ENCODE results near the gene TLE6.
"Not testable (repeated sequence)": the region's sequence is repeated elsewhere in the genome, so short reads cannot be mapped to it uniquely, and the experiment has no call there.

TLE6 gene

DNA sequence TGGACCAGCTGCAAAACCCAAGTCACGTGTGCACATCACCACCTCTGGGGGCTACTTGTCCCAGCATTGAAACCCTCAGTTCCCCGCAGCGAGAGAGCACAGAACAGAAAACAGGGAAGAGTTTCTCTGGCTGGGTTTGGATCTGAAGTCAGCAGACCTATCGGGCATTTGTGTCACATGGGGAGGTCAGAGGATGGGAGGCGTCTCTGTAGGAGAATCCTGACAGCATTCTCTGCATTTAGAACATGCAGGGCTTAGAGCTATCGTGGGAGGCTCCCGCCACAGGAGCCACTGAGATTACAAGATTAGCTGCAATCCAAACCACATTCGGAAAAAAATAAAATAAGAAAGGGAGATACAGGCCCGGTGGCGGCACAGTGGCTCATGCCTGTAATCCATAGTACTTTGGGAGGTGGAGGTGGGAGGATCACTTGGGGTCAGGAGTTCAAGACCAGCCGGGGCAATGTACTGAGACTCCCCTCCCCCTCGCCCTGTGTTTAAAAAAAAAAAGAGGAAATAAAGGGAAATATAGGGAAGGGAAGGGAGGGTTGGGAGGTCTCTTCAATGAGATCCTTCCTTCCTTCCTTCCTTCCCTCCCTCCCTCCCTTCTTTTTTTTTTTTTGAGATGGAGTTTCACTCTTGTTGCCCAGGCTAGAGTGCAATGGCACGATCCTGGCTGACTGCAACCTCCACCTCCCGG is 2.9 kb upstream of the TLE6 start:
- DNase-seq = no peak

DNA sequence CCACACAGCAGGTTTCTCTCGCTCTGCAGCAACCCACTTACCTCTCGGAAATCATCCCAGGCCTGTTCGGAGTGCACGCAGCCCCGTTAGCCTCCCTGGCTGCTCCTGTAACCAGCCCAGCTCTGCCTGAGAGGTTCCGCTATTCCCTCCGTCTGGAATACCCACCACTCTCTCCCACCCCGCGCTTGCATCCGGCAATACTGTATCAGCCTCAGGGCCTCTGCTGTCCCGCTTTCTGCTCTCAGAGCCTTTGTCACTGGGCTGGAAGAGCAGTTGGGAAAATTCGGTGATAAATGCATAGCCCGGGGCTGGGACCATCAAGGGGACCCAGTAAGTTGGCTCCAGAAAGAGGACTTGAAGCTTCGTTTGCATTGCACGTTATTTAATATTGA is 759 bp upstream of the TLE6 start:
- no peak for DNase-seq

DNA sequence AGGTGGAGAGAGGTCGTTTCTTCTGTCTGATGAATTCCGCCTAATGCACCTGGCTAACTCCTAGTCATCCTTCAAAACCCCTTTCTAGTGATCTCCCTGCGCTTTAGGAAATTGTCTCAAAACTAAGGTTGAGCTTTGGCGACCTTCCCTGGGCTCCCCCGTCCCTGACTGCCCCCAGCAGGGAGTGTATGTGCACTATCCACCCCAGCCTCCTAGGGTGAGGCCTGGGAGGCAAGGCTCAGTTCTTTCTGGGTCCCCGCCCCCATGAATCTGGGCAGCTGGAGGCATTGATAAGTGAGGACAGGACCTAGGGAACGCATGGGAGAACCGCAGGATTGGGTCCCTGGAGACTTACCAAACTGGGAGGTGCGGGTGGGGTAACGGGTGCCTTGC is 378 bp downstream of the TLE6 start:
- no peak for DNase-seq

DNA sequence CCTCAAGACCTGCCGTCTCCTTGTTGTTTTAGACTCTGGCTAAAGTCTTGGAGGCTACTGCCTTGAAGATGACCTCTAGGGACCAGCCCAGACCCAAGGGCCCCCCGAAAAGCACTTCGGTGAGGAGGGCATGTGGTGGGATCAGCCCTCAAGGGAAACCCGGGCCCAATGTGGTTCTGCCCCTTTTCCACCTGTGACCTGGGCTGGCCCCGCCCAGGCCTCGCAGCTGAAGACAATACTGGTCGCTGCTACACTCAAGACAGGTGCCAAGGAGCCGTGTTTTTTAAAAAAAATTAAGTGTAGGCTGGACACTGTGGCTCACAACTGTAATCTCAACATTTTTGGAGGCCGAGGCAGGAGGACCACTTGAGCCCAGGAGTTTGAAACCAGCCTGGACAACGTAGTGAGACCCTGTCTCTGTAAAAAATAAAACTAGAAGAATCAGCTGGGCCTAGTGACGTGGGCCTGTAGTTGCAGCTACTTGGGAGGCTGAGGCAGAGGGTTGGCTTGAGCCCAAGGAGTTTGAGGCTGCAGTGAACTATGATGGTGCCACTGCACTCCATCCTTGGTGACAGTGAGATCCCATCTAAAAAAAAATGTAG is 903 bp downstream of the TLE6 start:
- no peak for DNase-seq

DNA sequence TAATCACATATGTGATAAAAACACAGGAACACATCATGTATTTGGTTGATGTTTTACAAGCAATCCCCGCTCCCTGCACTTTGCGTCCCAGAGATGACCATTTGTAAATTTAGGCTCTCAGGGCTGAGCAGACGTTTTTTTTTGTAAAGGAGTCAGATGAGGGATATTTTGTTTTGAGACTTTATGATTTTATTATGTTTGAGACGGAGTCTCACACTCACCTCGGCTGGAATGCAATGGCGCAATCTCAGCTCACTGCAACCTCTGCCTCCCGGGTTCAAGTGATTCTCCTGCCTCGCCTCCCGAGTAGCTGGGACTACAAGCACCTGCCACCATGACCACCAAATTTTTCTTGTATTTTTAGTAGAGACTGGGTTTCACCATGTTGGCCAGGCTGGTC is 1.4 kb downstream of the TLE6 start:
- DNase-seq = no peak

DNA sequence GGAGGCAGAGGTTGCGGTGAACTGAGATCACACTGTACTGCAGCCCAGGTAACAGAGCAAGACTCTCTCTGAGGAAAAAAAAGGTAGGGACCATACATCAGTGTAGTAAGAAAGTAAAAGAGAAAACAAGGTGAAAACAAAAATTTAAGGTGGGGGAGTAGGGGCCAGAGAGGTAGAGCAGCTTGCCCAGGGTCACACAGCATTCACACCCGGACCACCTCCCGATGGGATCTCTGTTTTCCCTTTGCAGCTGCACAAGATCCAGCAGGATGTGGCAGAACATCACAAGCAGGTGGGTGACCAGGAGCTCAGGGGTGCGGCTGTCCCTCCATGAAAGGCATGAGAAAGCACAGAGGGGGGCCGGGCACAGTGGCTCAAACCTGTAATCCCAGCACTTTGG is 4.5 kb downstream of the TLE6 start:
- no peak for DNase-seq

DNA sequence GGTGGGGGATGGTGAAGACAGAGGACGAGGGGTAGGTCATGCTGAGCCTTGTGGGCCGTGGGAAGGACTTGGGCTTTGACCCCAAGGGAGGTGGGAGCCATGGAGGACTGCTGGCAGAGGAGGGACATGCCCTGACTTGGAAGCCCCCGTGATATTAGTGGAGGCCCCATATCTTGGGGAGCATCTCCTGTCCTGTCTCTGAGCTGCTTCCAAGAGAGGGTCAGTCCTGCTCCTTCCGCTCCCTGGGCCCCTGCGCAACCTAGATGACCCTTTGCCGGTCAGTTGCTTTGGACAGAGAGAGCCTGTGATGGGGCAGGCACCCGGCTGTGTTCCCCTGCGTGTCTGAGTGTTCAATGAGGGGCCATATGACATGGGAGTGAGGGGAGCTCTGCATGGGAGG is 5.2 kb downstream of the TLE6 start:
- no peak for DNase-seq

DNA sequence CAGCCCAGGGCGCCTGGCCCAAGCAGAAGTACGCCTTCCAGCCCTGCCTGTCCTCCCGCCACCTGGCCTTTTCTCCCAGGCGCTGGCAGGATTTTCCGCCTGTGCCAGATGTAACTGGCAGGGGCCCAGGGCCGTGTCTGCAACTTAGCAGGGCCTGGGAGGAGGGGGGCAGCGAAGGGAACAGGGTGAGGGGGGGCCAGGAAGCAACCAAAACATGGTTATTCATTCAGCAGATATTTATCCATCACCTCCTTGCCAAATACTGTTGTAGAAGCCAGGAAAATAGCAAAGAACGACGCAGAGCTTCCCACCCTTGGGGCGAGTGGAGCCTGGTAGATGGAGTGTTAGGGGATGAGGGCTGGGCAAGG is 5.6 kb downstream of the TLE6 start:
- no peak for DNase-seq

DNA sequence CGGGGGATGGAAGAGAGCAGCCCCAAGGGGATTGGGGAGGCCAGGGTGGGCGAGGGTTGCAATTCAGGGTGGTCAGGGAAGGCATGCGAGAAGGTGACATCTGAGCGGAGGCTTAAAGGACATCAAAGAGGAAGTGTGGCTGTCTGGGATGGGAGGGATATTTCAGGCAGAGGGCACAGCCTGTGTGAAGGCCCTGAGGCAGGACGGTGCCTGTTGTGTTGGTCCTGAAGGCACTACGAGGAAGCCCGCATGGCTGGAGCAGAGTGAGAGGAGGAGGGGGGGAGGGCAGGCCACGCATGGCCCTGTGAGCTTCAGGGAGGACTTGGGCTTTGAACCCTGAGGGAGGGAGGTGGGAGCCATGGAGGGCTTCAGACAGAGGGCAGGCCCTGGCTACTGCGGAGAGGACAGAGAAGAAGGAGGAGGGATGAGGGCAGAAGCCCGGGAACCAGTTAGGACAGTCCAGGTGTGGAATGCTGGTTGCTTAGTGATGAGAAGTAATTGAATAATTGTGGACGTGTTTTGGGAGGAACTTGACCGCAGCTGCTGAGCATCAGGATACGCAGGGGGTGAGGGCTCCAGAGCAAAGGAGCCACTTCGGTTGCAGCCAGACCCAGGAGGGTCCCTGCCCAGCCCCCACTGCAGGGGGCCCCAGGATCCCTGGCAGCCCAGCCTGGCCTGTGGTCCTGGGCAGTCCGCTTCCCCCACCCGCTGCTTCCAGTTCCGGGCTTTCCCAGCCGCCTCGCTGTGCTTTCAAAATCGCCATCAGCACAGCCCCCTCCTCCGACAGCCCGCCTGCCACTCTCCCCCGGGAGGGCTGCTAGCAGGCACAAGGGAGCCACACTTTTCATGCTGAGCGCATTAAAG is 6.2 kb downstream of the TLE6 start:
- no peak for DNase-seq

DNA sequence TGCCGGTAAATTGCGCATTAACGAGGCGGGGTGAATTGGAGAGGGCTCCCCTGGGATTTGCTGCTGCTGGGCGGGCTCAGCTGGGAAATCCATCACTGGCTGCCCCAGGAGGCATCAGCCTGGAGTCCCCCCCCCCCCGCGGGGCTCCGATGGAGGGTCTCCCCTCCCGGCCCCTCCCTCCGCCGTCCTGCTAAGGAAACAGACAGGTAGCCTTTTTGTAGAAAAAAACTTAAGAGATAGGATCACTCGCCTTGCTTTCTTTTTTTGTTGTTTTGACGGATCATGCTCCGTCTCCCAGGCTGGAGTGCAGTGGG is 6.8 kb downstream of the TLE6 start:
- no peak for DNase-seq

DNA sequence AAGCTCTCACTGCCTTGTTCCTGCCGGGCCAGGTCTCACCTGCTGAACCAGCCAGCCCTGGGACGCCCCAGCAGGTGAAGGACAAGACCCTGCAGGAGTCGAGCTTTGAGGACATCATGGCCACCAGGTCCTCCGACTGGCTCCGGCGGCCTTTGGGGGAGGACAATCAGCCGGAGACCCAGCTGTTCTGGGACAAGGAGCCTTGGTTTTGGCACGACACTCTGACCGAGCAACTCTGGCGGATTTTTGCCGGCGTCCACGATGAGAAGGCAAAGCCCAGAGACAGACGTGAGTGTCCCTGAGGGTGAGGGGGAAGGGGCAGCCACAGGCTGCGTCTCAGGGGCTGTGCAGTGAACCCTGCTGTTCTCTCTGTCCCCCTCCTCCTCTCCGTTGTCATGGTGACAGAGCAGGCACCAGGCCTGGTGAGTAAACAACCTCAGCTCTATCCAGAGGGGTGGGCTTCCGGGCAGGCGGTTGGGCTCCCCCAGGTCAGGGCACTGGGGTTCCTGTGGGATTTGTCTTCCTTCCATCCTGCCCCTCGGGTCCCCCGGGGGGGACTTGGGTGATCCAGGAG is 9.7 kb downstream of the TLE6 start:
- DNase-seq = no peak

DNA sequence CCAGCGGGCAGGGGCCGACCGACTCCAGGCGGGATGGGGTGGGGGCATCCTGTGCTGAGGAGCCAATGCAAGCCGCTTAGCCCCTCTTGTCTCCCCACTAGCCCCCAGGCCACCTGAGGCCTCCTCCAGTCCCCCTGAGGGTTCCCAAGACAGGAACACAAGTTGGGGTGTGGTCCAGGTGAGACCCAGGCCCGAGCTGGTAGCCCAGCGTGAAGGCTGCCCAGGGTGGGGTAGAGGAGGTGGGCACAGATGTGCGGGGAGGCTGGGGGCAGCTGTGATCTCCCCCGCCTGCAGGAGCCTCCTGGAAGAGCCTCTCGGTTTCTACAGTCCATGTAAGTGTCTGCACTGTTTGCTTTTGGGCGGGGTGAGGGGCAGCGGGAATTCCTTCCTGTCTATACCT is 10.4 kb downstream of the TLE6 start:
- no peak for DNase-seq

DNA sequence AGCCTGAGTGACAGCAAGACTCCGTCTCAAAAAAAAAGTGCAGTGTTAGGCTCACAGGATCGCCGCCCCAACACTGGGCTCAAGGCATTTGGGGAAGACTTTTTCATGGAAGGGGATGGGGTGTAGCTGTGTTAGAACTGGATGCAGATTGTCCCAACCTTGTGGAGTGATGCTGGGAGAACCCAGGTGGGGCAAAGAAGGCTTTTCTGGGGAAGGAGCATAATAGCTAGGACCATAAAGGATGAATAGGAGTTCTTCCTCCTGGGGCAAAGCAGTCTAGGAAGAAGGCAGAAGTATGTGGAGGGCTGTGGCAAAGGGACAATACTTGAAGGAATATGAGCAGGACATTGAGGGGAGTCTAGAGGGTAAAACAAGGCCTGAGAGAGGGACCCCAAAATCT is 11.2 kb downstream of the TLE6 start:
- no peak for DNase-seq

DNA sequence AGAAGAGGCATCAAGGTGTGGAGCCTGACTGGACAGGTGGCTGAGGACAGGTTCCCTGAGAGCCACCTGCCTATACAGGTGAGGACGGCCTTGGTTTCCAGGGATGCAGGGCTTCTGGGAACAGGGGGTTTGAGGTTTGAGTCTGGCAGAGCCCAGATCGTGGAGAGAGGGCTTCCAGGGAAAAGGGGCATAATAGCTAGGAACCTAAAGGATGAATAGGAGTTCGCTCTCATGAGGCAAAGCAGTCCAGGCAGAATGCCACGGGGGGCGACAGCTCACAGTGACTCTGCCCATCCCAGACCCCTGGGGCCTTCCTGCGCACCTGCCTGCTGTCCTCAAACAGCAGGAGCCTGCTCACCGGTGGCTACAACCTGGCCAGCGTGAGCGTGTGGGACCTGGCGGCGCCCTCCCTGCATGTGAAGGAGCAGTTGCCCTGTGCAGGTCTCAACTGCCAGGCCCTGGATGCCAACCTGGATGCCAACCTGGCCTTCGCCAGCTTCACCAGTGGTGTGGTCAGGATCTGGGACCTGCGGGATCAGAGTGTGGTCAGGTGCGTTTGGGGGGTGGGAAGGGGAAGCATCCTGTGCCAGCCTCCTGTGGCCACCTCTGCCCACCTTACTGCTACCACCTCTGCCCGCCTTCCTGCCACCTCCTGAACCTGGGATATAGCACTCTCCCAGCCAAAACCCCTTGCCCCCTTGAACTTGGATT is 12.0 kb downstream of the TLE6 start:
- no peak for DNase-seq

DNA sequence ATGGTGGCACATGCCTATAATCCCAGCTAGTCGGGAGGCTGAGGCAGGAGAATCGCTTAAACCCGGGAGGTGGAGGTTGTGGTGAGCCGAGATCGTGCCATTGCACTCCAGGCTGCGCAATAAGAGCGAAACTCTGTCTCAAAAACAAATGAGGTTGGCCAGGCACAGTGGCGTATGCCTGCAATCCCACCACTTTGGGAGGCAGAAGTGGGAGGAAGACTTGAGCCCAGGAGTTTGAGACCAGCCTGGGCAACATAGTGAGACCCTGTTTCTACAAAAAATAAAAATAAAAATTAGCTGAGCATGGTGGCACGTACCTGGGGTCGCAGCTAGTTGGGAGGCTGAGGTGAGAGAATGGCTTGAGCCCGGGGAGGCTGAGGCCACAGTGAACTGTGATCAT is 15.0 kb downstream of the TLE6 start:
- DNase-seq = not testable (repeated sequence)

DNA sequence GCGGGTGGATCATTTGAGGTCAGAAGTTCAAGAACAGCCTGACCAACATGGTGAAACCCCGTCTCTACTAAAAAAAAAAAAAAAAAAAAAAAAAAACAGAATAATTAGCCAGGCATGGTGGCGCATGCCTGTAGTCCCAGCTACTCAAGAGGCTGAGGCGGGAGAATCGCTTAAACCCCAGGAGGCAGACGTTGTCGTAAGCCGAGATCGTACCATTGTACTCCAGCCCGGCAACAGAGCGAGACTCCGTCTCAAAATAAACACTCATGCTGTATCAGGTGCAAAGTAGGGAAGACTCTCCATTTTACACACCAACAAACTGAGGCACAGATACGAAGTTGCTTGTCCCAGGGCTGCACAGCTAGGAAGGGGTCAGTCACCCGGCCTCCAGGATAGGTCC is 15.6 kb downstream of the TLE6 start:
- no peak for DNase-seq

DNA sequence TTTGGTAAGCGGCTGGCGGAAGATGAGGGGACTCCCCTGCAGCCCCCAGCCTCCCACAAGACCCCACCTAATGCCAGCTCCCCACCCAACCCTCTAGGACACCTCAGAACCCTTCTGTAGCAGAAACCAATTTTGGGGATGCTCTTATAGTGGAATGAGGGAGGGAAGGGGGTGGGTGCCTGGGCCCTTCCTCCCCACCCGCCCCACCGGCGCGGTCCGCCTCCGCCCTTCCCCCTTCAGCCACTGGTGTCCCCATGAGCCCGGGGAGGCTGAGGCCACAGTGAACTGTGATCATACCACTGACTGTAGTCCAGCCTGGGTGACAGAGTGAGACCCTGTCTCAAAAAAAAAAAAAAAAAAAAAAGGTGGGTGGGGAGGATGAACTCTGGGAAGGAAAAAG is 16.2 kb downstream of the TLE6 start:
- DNase-seq = no peak

DNA sequence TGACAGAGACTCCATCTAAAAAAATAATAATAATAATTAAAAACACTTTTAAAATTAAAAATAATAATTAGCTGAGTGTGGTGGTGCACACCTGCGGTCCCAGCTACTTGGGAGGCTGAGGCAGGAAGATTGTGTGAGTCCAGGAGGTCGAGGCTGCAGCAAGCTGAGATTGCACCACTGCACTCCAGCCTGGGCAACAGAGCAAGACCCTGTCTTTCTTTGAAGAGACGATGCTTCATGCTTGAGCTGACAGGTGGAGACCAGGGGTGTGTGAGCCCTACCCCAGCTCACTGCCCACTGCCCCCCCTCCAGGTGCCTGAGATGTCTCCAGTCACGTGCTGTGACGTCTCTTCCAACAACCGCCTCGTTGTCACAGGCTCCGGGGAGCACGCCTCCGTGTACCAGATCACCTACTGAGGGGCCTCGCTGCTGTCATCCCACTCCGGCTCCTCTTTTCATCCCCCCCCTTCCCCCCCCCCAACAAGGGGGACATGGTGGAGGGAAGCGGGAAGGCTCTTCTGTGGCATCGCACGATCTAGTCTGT is 17.3 kb downstream of the TLE6 start:
- no peak for DNase-seq

DNA sequence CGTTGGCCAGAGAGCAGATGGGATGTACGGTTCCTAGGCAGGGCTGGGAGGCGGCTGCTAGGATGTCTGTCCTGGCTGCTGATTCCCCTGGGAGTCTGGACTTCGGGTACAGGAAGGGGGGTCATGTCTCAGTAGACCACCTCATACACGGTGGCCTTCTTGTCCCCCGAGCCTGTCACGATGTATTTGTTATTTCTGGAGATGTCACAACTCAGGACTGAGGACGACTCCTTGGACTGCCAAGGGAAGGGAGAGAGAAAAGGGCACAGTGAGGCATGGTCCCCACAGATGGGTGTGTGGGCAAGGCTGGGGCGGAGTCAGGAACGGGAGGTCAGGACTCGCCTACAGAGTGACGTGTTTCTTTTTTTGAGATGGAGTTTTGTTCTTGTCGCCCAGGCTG is 20.4 kb downstream of the TLE6 start:
- no peak for DNase-seq

DNA sequence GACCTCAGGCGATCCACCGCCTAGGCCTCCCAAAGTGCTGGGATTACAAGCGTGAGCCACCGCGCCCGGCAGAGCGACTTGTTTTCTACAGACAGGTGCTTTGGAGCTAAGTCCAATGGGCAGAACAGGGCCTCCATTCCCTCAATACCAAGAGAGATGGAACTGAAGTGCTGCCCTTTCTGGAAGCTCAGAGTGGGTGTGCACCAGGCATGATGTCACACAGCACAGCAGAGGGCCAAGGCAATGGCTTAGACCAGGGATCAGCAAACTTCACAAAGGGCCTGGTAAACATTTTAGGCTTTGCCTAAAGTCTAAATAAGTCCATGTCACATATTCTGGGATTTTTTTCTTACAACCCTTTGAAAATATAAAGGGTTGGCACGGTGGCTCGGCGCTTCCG is 21.3 kb downstream of the TLE6 start:
- DNase-seq = no peak

DNA sequence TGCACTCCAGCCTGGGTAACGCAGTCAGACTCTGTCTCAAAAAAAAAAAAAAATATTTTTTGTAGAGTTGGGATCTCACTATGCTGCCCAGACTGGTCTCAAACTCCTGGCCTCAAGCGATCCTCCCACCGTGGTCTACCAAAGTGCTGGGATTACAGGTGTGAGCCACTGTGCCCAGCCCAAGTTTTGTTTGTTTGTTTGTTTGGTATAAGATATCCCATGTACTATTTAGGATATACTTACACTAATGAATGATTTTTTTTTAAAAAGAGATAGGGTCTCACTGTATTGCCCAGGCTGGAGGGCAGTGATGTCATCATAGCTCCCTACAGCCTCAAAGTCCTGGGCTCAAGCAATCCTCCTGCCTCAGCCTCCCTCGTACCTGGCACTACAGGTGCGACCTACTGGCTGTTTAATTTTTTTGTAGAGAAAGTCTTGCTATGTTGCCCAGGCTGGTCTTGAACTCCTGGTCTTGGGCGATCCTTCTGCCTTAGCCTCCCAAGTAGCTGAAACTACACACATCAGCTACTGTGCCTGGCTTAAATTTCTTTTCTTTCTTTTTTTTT is 24.0 kb downstream of the TLE6 start:
- DNase-seq = no peak

DNA sequence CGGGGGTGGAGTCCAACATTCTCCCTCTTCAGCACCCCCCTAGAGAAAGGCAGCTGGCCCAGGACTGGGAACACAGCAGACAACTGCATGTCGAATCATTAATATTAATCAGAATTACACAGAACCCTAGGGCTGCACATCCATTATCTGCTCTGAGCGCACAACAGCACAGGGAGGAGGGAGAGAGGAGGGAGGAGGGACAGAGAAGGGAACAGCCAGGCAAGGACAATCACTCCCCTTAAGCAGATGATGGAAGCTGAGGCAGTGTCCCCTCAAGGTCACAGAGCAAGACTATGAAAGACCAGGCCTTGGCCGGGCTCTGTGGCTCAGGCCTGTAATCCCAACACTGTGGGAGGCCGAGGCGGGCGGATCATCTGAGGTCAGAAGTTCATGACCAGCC is 25.7 kb downstream of the TLE6 start:
- no peak for DNase-seq

DNA sequence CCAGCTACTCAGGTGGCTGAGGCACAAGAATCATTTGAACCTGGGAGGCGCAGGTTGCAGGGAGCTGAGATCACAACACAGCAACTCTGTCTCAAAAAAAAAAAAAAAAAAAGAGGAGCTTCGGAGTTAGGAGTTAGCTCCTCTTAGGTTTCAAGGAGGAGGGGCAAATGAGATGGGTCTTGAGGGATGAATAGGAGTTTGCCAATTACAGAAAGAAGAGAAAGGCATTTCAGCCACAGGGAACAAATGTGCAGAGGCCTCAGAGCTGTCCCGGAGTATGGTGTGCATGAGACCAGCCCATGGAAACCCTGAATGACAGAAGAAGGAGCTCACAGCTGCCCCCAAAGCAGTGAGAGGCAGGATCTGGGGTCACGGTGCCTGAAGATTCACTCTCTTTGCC is 27.2 kb downstream of the TLE6 start:
- no peak for DNase-seq

Measured in activated effector memory CD4-positive, alpha-beta T cell treated with Interleukin-2 at 50 U/mL for 16 hours (primary cell).